Right renal cortex interstitium (tissue), 3 donors: Measurements from ENCODE around the gene C10orf105. TPM values are rescaled to one million over a fixed set of nuclear protein-coding genes. Genes with fewer than 3 reads are reported as not detected.

Experiments
- DNase-seq, 3 donors: peaks; one replicate each; pipeline ENCODE4 v3.0.0-alpha.2; 2013; ENCODE audit warnings: low read depth in 3 of 3, low spot score in 2 of 3
- polyA plus RNA-seq, 3 donors: library from polyadenylated mRNA; unstranded; fragments of 120-200 nt; gene quantifications; one replicate each; pipeline ENCODE4 v1.2.1, GENCODE V29; 2013; ENCODE audit not compliant: insufficient read length in 3 of 3

Gene C10orf105
- polyA plus RNA-seq, 3 donors, result 0.04 to 0.17 (median 0.06) TPM

DNA sequence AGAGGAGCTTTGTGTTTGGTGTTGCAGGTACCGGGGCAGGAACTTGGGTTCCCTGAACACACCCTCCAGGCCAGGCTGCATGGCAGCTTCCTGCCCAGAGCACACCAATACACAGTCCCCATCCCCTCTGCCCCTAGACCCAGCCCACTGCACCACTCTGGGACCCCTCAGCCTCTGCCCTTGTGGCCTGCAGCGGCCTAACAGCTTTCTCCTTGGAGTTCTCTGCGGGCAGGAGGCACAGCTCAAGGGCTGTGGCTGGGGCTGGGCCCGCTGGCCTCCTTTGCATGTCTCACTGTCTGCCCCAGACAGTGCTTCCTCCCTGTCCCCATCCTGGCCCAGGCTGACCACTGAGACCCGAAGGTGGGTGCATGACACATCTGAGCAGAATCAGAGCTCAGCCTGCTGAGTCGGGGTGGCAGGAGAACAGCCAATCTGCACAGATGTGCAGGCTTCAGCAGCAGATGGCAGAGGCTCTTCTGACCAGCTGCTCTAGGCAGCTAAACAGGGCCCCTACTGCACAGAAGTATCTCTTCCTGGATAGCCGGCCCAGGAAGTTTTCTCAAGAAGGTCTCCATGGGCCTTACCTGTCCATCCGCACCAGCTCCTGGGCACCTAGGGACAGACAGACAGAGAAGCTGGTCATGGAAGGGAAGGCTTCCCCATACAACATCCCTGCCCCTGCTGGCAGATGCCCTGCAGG is 33.0 kb upstream of the C10orf105 start:
- DNase-seq, result no peak

DNA sequence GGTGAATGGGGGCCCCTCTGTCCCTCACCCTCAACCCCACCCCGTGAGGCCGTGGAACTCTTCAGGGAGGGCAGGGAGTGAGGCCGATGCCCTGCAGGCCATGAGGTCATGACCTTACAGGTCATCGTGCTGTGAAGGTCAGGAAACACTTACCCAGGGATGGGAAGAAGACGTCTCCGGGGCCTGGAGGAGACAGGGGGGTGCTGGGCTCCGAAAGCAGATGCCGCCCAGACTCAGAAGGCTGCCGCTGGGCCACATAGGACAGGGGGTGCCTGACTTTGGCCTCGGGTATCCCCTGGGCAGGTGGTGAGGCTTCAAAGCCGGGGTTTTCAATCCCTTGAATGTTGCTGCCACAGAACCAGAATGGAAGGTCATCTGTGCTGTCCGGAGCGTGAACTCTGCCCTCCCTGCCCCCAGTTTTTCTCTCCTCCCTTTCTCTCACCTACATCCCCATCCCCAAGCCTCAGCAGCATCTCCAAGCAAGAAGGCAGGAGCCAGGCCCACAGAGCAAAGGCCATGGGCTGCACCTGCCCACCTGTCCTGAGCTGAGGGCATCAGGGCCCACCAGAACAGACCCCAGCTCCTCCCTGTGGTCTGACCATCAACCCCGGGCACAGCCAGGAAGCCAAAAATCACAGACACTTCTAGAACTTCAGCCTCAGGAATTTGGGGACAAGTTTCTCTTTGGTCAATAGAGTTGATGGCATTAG is 32.1 kb upstream of the C10orf105 start:
- DNase-seq, result no peak

DNA sequence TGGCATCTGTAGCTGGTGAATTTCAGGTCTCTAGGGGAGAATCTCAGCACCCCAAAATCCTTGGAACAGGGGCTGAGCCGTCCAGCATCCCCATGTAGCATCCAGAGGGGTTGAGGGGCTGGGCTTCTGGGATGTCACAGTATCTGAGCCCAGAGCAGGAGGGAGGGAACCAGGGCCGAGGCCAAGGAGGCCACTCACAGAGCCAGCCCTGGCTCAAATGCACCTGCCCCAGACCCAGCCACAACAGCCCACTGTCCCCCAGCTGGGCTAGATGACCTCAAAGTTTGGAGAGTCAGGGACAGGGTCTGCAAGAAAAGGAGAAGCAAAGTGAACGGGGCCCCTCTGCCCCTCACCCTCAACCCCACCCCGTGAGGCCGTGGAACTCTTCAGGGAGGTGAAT is 31.4 kb upstream of the C10orf105 start:
- no peak for DNase-seq

DNA sequence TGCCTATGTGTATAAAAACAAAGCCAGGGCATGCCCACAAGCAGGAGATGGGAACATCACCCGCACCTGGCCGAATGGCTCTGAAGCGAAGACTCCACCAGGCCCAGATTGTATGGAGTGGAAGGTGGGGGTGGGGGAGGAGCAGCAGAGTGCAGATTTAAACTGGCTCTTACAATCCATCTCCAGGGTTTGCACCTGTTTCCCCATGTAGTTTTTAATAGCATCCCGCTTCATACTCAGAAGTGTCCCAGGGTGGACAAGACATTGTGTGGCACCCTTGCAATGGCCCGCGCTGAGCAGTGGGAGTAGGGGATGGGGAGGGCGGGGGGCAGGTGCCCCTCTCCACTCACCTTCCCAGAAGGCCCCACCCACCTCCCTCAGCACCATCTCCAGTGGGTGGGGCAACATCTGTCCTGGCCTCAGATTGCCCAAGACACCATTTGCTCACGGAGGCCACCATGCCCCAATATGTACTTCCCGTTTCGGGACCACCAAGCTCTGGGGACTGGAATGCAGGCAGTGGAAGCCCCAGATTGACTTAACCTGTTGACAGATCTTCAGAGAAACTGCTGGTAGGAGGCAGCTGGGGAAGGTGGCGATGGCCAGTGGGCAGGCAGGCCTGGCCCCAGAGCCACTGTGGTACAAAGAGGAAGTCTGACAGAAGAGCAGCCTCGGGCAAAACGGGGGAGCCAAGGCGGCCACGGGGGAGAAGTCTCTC is 30.7 kb upstream of the C10orf105 start:
- DNase-seq, result no peak

DNA sequence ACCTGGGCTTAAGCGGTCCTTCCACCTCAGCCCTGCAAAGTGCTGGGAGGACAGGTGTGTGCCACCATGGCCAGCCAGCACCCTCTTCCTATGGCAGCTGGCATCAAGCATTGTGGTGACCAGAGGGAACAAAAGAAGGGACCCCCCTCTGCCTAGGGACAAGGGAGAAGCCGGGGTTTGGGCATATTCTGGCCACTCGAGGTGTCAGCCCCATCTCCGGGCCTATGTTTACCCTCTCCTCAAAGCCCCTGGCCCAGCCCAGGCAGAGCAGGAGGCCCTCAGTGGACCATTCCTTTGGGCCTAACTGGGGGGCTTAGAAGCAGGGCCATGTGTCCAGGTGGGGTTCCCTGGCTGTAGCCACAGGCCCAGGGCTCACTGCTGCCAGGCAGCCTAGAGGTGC is 29.8 kb upstream of the C10orf105 start:
- DNase-seq, result no peak

DNA sequence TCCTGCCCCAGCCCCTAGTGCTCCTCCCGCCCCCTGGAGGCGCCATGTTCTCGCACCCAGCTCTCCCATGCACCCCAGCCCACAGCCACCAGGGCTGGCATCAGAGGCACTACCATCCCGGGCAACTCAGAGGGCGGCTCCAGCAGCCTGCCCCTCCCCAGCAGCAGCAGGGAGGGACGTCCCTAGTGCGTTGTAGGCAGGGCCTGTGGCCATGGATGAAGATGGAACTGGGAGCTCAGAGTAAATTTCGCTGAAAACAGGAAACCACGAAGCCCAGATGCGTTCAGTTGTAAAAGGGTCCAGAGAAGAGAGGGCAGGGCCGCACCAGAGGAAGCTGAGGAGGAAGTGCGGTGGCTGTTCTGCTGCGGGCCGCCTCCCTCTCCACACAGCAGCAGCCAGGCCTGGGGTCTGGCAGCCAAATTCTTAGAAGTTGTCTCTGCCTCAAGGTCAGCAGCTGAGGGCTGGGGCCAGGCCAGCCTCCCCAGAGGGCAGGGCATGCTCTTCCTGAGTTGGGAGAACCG is 29.2 kb upstream of the C10orf105 start:
- no peak for DNase-seq

DNA sequence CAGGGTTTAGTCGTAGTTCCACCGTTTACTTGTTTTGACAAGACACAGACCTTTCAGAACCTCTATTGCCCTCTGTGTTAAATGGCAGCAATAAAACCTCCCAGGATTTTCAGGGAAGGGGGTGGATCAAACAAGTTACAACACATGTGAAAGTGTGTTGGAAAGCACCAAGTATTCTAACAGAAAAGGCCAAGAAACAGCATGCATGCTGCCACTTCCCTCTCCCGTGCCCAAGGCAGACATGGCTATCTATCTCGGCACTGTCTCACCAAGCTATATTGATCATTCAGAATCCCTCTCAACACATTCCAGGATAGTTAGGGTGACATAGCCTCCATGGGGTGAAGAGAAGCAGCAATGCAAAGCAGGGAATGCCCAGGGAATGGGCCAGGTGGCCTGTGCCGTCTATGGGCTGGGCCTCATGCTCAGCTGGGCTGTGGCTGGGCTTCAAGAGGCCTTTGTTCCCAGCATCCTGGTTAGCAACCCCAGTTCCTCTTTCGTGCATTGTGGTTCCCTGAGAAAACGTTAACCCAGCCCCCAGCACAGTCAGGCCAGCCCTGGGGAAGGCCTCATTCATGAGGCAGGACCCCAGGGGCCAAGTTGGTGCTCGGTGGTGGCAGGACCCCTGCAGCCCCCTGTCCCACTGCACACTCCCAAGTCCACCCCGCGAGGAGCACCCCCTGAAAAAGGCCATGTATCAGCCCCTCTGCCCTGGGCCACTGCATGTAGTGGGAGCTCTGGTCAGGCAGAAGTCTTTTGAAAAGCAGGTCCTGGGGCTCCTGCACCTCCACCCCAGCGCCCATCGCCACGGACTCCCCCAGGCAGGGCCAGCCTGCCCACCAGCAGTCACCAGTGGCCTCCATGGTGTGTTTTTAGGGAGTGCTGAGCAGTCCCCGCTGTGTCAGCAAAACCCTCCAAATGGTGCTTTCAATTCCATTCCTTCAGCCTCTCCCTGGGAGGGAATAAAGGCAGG is 28.3 kb upstream of the C10orf105 start:
- DNase-seq, result no peak

DNA sequence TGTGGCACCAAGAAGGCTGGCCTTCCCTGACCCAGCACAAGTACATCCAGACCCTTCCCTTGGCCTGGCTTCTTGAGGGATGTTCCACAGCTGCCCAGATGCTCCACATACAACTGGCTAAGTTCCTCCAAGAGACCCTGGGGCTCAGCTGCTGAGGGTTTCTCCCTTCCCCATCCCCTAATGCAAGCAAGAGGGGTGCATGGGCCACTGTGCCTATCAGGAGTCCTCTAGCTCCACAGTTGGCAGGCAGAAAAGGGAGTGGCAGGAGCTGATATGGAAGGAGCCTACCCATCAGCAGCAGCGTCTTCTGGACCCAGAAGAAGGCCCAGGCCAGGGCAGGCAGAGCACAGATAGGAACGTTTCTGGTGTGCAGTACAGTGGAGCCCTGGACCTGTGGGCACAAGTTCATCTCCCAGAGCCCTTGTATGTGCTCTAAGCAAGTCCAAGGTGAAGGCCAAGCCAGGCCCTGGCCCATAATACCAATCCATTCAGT is 27.5 kb upstream of the C10orf105 start:
- DNase-seq, result no peak

DNA sequence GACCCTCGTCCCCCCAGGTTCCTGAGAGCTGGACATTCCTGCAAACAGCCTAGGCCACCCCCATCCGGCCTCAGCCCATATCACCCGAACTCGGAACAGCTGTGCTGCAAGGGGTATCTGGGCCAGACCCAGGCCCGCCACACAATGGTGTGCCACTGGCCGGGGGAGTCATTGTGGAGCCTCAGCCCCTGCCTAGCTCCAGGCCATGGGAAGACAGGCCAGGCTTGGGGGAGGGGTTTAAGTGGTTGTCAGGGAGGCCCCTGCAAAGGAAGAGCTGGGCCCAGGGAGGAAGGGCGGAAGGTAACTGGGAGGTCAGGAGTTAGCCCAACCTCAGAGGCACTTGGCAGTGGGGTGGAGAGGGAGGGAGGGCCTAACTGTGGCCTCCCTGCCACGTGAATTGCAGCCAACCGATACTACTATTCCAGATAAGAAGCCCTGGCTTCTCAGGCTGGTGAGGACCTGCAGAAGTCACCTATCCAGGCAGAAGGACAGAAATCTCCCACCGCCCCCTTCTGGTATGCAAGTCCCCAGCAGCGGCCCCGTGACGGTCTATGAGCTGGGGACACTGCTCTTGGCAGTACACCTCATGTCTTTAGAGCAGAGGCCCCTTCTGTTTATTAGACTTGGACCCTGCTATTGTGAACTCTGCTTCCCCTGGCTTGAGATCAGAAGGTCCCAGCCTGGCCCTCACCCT is 26.9 kb upstream of the C10orf105 start:
- DNase-seq, result no peak

DNA sequence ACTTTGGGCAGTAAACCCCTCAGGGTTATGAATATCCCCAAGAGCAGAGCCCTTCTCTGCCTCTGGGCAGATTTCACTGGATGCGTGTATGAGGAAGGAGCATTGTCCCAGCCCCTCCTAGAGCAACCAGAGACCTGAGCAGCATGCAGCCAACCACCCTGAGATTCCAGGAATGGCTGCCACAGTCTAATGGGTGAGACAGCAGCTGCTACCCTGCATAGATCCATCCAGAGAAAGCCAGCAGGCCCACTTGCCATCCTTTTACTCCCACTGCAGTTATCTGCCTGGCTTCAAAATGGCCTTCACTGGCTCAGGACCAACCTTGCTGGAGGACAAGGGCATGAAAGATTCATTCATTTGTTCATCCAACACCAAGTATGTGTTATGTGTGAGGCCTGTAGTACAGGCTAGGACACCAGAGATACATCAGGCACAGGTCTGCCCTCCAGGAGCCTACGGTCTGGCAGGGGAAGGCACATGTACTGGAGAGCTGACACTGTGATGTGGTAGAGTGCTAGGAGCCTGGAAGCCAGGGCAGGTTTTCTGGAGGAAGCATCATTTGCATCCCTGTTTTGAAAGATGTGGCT is 26.2 kb upstream of the C10orf105 start:
- no peak for DNase-seq

DNA sequence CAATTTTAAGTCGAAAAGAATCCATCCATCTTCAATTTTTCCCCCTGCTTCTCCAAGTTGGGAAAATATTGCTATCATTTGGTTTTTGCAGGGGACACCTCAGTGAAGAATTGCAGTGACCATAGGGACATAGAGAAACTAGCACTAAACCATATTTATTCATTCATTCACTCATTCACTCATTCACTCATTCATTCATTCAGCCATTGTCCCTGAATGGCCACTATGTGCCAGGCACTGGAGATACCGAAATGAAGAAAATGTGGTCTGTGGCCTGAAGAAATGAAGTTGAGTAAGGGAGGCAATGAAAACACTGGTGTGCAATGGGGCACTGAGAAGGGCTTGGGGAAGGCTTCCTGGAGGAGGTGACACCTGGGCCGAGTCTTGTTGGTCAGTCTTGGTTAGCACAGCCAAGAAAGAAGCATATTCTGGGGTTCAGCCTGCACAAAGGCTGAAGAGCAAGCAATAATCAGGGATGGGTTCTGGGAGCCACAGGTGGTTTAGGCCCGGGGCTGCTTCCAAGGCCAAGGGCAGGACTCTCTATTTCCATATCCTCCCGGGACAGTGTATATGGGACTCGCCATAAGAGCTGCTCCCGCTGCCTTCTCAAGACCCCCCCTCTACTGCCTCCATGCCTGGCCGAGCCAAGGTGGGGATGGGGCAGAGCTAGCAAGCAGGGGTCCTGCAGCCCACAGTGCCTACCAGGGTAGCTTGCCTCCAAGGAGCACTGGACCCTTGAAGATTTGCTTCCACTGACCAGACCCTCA is 25.5 kb upstream of the C10orf105 start:
- no peak for DNase-seq

DNA sequence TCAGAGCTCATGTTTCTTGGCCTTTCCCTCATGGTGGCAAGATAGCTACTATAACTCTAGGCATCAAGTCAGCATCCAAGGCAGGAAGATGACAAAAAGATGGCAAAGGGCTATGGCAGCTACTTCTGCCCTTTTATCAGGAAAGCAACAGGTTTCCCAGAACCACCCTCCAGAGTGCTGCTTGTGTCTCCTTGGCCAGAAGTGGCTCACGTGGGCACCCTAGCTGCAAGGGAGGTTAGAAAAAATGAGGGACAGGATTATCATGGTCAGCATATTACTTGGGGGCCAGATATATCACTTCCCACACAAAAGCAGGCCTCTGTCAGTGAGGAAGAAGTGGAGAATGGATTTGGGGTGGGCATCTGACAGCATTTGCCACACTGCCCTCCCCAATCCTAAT is 24.3 kb upstream of the C10orf105 start:
- no peak for DNase-seq

DNA sequence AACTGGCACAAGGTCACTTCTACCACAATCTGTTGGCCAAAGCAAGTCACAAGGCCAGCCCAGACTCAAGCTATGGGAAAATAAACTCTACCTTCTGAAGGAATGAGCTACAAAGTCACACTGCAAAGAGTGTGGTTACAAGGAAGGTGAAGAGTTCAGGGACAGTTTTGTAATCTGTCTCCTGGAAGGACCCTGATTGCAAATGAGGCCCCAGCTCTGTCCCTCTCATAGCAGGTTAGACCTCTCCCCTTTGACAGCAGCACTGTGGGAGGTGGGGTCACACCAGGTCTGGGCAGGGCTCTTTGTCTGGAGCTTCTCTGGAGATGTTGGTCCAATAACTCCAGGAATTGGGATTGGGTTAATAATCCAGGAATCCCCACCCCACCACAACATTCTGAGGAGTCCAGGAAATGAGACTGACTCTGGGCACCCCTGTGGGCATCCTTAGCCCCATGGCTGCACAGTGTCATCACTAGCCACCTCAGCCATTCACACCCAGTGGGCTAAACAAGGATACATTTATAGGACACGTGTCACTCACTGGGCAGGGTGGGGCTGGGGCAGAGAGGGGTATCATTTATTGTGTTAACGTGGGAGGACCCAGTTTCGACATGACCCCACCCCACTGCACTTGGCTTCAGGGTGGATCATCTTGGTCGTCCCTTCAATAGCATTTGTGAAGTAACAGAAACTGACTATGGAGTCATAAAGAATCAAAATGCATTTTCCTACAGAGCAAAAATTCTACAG is 23.7 kb upstream of the C10orf105 start:
- no peak for DNase-seq

DNA sequence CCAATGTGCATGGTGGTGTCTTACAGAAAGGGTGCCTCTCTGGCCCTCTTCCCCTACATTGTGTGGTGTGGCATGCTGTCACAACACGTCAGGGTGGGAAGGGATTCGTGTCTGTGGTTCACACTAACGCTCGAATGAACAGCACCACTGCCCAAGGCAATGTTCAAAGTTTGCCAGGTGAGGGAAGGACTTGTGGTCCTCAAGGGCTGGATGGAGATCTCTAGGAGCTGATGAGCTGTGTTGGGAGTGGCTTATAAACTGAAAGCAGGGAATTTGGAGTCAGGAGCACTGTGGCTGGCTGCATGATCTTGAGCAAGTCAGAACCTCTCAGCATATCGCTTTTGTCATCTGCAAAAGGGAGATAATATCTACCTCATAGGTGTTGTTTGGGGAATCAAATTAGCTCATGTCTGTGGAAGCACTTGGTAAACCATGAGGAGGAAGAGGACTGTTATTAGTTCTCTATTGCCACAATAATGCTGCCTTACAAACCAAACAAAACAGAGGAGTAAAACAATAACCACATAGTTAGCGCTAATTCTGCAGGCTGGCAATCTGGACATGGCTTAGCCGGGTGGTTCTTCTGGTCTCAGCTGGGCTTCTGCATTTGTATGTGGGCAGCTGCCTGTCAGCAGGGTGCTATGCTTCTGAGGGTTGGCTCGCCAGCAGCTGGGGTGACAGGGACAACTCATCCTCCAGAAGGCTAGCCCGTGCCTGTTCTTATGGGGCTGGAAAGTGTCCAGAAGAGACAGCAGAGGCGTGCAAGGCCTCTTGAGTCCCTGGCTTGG is 22.9 kb upstream of the C10orf105 start:
- no peak for DNase-seq

DNA sequence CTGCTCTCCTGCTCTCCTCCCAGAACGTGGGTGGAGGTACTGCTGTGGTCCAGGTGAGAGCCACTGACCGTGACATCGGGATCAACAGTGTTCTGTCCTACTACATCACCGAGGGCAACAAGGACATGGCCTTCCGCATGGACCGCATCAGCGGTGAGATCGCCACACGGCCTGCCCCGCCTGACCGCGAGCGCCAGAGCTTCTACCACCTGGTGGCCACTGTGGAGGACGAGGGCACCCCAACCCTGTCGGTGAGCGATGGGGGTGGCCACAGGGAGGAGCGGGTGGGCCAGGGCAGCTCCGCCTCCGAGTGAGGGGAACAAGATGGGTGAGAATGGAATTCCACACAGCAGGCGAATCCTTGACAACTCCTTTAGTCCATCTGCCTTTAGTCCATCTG is 22.1 kb upstream of the C10orf105 start:
- DNase-seq, result no peak

DNA sequence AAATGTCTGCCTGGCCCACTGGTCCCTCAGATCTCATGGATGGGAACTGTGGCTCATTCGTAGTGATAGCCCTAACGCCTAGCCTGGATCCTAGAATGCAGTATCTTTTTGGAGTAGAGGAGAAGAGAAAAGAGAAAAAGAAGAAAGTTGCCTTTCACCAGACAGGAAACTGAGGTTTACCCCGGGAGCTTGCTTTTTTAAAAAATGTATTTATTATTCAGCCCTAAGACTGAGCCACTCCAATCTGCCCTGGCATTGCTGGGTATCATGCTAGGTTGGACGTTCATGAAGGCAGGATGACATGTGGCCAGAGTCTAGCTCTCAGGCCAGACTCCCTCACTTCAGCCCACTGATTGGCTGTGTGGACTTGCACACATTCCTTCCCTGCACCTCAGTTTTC is 21.5 kb upstream of the C10orf105 start:
- no peak for DNase-seq

DNA sequence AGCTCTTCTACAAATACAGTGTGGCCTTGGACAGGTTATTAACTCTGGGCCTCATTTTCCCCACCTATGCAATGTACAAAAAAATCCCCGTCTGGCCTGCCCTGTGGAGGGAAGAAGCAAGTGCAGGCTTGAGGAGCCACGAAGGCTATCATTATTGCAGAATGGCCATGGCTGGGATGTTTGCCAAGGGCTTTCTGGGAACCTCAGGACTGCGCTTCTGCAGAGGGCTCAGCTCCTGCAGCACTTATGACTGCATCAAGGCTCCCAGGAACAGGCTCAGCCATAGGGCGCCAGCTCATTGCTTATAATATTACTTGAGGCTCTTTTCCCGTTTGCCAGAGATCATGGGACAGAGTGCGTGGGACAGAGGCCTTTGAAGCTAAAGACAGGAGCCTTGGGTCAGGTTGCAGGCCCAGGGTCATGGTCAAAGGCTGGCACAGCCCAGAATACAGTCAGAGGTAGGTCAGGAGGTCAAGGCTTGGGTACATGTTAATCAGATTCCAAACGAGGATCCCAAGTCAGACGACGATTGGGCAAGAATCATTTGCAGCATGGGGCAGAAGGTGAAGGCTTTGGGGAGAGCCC is 20.6 kb upstream of the C10orf105 start:
- DNase-seq, result no peak
